ENCODE results near the gene KRT38. TPM values are rescaled to one million over a fixed set of nuclear protein-coding genes. Genes with fewer than 3 reads are reported as not detected.

KRT38 gene
- total and polyA plus RNA-seq, 2 of the 8 experiments (the other 6 are each of a cell fraction or from before 2014, with no cell fraction given), result not detected

DNA sequence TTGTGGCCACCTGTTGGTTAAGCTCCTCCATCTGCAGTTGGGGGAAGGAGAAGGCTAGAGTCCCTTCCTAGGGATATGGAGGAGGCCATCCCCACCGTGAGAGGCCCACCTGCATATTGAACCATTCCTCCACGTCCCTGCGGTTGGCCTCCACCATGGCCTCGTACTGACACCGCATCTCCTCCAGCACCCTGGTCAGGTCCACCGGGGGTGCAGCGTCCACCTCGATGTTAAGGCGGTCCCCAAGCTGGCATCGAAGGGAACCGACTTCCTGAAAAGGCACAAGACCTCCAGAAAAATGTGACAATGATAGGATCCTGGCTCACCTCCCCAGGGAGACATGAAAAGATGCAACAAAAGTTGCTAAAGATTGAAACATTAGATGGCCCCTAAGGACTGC lies 23.4 kb upstream of the KRT38 start:
- no peaks in the 10 kb centered on the region for H4K20me1 ChIP-seq (replicated peaks in 1 of 2; ENCODE audit: control insufficient read depth in 1 of 2, insufficient read depth in 2 of 2, low read length in 2 of 2)
- no peak overlapping the region for H3K18ac ChIP-seq (ENCODE audit: extremely low read depth, low read length)
- H2BK12ac ChIP-seq (ENCODE audit: low read depth, low read length), result no peak overlapping the region
- no peak overlapping the region for H4K91ac ChIP-seq (replicated peaks; ENCODE audit: insufficient read length, low read length)
- no peak overlapping the region for H3K9ac ChIP-seq (replicated peaks in 1 of 4; ENCODE audit: extremely low read depth in 1 of 4, low read depth in 3 of 4, low read length in 3 of 4)
- no peak overlapping the region for H4K8ac ChIP-seq (ENCODE audit: extremely low read depth, insufficient read depth, low read length)
- 94% methylated on average over 11 of the region's 11 CpGs; no CpG with 5 or more reads in 1 of the 2 experiments for WGBS, 2 experiments (ENCODE audit: extremely low coverage in 1 of 2, insufficient coverage in 1 of 2, insufficient read length in 1 of 2, insufficient replicate concordance in 2 of 2, low coverage in 1 of 2, low lambda C conversion rate in 2 of 2, missing lambda C conversion rate in 1 of 2)
- H3K4me3 ChIP-seq (ENCODE audit: extremely low read depth in 1 of 4, insufficient read depth in 2 of 4, low read depth in 3 of 4, low read length in 4 of 4), result no peak overlapping the region
- H3K27me3 ChIP-seq (replicated peaks in 1 of 4; ENCODE audit: control insufficient read depth in 3 of 4, extremely low read depth in 1 of 4, insufficient read depth in 3 of 4, low read length in 3 of 4), result no peaks in the 10 kb centered on the region
- H2AFZ ChIP-seq (ENCODE audit: low read length), result no peak overlapping the region
- no peak overlapping the region; the same call in 1 of the 2 replicates for H2BK5ac ChIP-seq (ENCODE audit: low read depth, low read length)
- no peaks in the 10 kb centered on the region for H3K4me1 ChIP-seq (replicated peaks in 1 of 4; ENCODE audit: control insufficient read depth in 3 of 4, insufficient read depth in 4 of 4, low read length in 3 of 4)
- no peak overlapping the region for H4K5ac ChIP-seq (ENCODE audit: insufficient read length, low read depth, low read length)
- CTCF ChIA-PET (ENCODE audit: partially characterized antibody), result interaction anchor here (1.3 to 2.0 kb wide), 3 partner anchors 11 to 85 kb away, joined by 4 to 5 read pairs (median 4); no protein-coding TSS in a partner anchor
- no peaks in the 10 kb centered on the region for H3K23me2 ChIP-seq (ENCODE audit: low read depth, low read length)
- no peak overlapping the region for H3K56ac ChIP-seq (replicated peaks; ENCODE audit: insufficient read length, low read depth, low read length)
- no peak for FAIRE-seq
- H3K23ac ChIP-seq (ENCODE audit: insufficient read length), result no peak overlapping the region
- no peaks in the 10 kb centered on the region; a peak in 1 of 4 replicates for H3K9me3 ChIP-seq (ENCODE audit: insufficient read depth in 2 of 2, low read depth in 1 of 2, low read length in 1 of 2)
- no peak overlapping the region for H3K4ac ChIP-seq (replicated peaks; ENCODE audit: insufficient read length, low read depth, low read length)
- H2AK5ac ChIP-seq (ENCODE audit: low read depth, low read length), result no peak overlapping the region
- POLR2A ChIA-PET (ENCODE audit: partially characterized antibody), result interaction anchor here (0.6 kb wide), 1 partner anchor 82 kb away, joined by 3 read pairs; no protein-coding TSS in a partner anchor
- no peak overlapping the region for H2BK20ac ChIP-seq (ENCODE audit: low read length)
- DNase-seq (ENCODE audit: low read depth in 1 of 2, low spot score in 2 of 2), result no peak
- no peak overlapping the region for H3K4me2 ChIP-seq (ENCODE audit: insufficient read depth in 1 of 2, low read depth in 2 of 2, low read length in 2 of 2)
- no peak overlapping the region for H2BK120ac ChIP-seq (replicated peaks; ENCODE audit: low read depth, low read length)
- no peaks in the 10 kb centered on the region for H3K36me3 ChIP-seq (ENCODE audit: control insufficient read depth in 2 of 4, insufficient read depth in 4 of 4, low read length in 3 of 4)
- H3K27ac ChIP-seq (ENCODE audit: low read depth, low read length), result no peak overlapping the region
- no peak overlapping the region for H3K14ac ChIP-seq (ENCODE audit: insufficient read length)
- H3K79me2 ChIP-seq (ENCODE audit: control insufficient read depth in 1 of 2, insufficient read depth in 2 of 2, low read length in 2 of 2), result no peaks in the 10 kb centered on the region
- no peak overlapping the region for H2BK15ac ChIP-seq (ENCODE audit: low read length)
- H3K79me1 ChIP-seq (ENCODE audit: low read depth, low read length), result no peaks in the 10 kb centered on the region
- TF ChIP-seq ATF2 (IDR thresholded peaks at IDR 0.05; ENCODE audit: low read length), result no peak
- TF ChIP-seq CBX8 (IDR thresholded peaks at IDR 0.05; ENCODE audit: borderline replicate concordance, low read depth, low read length), result no peak
- no peak for TF ChIP-seq MAFK (IDR thresholded peaks at IDR 0.05; ENCODE audit: low read depth, low read length)
- no peak for TF ChIP-seq MAX (IDR thresholded peaks at IDR 0.05)
- TF ChIP-seq RFX5 (IDR thresholded peaks at IDR 0.05; ENCODE audit: borderline replicate concordance, low read depth, low read length), result no peak
- no peak for TF ChIP-seq RNF2 (IDR thresholded peaks at IDR 0.05; ENCODE audit: borderline replicate concordance, low read depth, low read length, missing control alignments, poor library complexity, severe bottlenecking)
- no peak for TF ChIP-seq CBX5 (IDR thresholded peaks at IDR 0.05; ENCODE audit: low read depth, low read length)
- TF ChIP-seq SAP30 (IDR thresholded peaks at IDR 0.05; ENCODE audit: insufficient read depth, insufficient replicate concordance, low read length), result no peak
- no peak for TF ChIP-seq SP4 (IDR thresholded peaks at IDR 0.05; ENCODE audit: low read length)
- TF ChIP-seq TCF12 (IDR thresholded peaks at IDR 0.05; ENCODE audit: low read depth, low read length), result no peak
- TF ChIP-seq SRF (IDR thresholded peaks at IDR 0.05; ENCODE audit: low read depth, low read length), result no peak
- no peak for TF ChIP-seq KDM4A (IDR thresholded peaks at IDR 0.05; ENCODE audit: low read depth, low read length, severe bottlenecking)

Data from H1 (cell line).